ENCODE results near the gene WNK2. TPM values are rescaled to one million over a fixed set of nuclear protein-coding genes. Genes with fewer than 3 reads are reported as not detected.

The WNK2 gene
- polyA plus RNA-seq, 3 donors = 0.40 TPM; not detected in 2

DNA sequence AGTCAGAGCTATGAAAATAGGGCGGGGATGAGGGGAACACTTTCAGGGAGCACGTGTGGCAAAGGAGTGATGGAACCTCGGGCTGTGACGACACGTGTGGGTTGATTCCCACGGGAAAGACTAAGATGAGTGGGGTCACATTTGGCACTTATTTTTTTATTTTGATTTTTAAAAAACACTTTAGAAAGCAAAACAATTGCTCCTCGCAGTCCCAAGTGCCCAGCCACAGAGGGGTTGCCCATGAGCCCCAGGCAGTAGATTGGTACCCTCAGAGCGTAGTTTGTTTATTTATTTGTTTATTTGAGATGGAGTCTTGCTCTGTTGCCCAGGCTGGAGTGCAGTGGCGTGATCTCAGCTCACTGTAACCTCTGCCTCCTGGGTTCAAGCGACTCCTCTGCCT, 69.7 kb downstream of the WNK2 start:
- no peak for DNase-seq
- no peak overlapping the region for H3K27ac ChIP-seq (ENCODE audit: low read depth in 1 of 2, low read length in 2 of 2)
- no peaks in the 10 kb centered on the region for H3K79me2 ChIP-seq (ENCODE audit: insufficient read depth, low read length)
- no peak overlapping the region for H2AFZ ChIP-seq (ENCODE audit: insufficient read depth, low read depth, low read length, poor library complexity, severe bottlenecking)
- H3K36me3 Mint-ChIP-seq = no peaks in the 10 kb centered on the region
- intact Hi-C loops (cut with micrococcal nuclease) = loop anchor here in 1 of 2 donors (10.0 kb wide), 1 partner anchor 439 kb away; no protein-coding TSS in a partner anchor
- no peaks in the 10 kb centered on the region for H3K4me1 Mint-ChIP-seq
- H3K9ac ChIP-seq (ENCODE audit: insufficient read depth, low read length, poor library complexity, severe bottlenecking) = no peak overlapping the region
- no peaks in the 10 kb centered on the region for H3K4me1 ChIP-seq (ENCODE audit: control insufficient read depth in 1 of 2, insufficient read depth in 2 of 2, low read length in 2 of 2)
- H3K27me3 ChIP-seq (ENCODE audit: control insufficient read depth in 2 of 2, insufficient read depth in 2 of 2, low read length in 2 of 2) = no peaks in the 10 kb centered on the region
- 93% methylated on average over 5 of the region's 10 CpGs for WGBS (ENCODE audit: insufficient coverage)
- no peaks in the 10 kb centered on the region for H3K9me3 Mint-ChIP-seq
- H3K36me3 ChIP-seq (replicated peaks in 1 of 2; ENCODE audit: control insufficient read depth in 1 of 2, insufficient read depth in 2 of 2, low read length in 2 of 2) = no peaks in the 10 kb centered on the region
- H3K27ac Mint-ChIP-seq = no peak overlapping the region
- H3K4me3 Mint-ChIP-seq = no peak overlapping the region
- TF ChIP-seq, protein P1, sequence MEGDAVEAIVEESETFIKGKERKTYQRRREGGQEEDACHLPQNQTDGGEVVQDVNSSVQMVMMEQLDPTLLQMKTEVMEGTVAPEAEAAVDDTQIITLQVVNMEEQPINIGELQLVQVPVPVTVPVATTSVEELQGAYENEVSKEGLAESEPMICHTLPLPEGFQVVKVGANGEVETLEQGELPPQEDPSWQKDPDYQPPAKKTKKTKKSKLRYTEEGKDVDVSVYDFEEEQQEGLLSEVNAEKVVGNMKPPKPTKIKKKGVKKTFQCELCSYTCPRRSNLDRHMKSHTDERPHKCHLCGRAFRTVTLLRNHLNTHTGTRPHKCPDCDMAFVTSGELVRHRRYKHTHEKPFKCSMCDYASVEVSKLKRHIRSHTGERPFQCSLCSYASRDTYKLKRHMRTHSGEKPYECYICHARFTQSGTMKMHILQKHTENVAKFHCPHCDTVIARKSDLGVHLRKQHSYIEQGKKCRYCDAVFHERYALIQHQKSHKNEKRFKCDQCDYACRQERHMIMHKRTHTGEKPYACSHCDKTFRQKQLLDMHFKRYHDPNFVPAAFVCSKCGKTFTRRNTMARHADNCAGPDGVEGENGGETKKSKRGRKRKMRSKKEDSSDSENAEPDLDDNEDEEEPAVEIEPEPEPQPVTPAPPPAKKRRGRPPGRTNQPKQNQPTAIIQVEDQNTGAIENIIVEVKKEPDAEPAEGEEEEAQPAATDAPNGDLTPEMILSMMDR (IDR thresholded peaks at IDR 0.05) = no peak
- H3K27me3 Mint-ChIP-seq (ENCODE audit: low read depth in 3 of 3) = peaks cover 9 to 28% (median 12%) of the 10 kb centered on the region in 3 donors
- H3K4me2 ChIP-seq (replicated peaks; ENCODE audit: extremely low read depth, low read length, poor library complexity, severe bottlenecking) = no peak overlapping the region
- no peak overlapping the region for H3K4me3 ChIP-seq (replicated peaks in 1 of 3; ENCODE audit: low read depth in 2 of 3, low read length in 3 of 3)
- no peaks in the 10 kb centered on the region for H4K20me1 ChIP-seq (ENCODE audit: insufficient read depth, low read length)
- no peaks in the 10 kb centered on the region for H3K9me3 ChIP-seq (replicated peaks in 1 of 2; ENCODE audit: control insufficient read depth in 1 of 2, insufficient read depth in 1 of 2, low read length in 2 of 2)

DNA sequence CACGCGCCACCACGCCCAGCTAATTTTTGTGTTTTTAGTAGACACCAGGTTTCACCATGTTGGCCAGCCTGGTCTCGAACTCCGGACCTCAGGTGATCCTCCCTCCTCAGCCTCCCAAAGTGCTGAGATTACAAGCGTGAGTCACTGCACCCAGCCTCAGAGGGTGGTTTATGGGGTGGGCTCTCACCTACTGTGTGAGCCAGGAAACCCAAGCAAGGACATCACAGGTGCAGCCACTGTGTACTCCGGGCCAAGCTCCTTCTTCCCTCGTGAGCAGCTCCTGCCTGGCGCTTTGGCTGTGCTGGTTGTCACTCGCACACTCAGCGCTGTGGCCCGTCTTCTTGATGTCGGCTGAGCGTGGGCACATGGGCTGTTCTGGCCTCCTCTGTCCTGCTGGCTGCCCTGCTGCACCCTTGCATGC, 70.1 kb downstream of the WNK2 start:
- no peaks in the 10 kb centered on the region for H3K9me3 ChIP-seq (replicated peaks in 1 of 2; ENCODE audit: control insufficient read depth in 1 of 2, insufficient read depth in 1 of 2, low read length in 2 of 2)
- Mint-ChIP-seq H3K9me3 (peaks cover 0 to 2% (median 0%) of the 10 kb centered on the region in 7 donors), H3K4me3 (no peak overlapping the region), H3K4me1 (no peaks in the 10 kb centered on the region), H3K36me3 (no peaks in the 10 kb centered on the region), H3K27me3 (ENCODE audit: low read depth in 3 of 3) (peaks cover 11 to 31% (median 12%) of the 10 kb centered on the region in 3 donors), H3K27ac (no peak overlapping the region)
- no peak overlapping the region for H3K27ac ChIP-seq (ENCODE audit: low read depth in 1 of 2, low read length in 2 of 2)
- H3K9ac ChIP-seq (ENCODE audit: insufficient read depth, low read length, poor library complexity, severe bottlenecking) = no peak overlapping the region
- TF ChIP-seq, protein P1 (IDR thresholded peaks at IDR 0.05) = no peak
- H3K4me1 ChIP-seq (ENCODE audit: control insufficient read depth in 1 of 2, insufficient read depth in 2 of 2, low read length in 2 of 2) = no peaks in the 10 kb centered on the region
- no peak overlapping the region for H3K4me2 ChIP-seq (replicated peaks; ENCODE audit: extremely low read depth, low read length, poor library complexity, severe bottlenecking)
- H2AFZ ChIP-seq (ENCODE audit: insufficient read depth, low read depth, low read length, poor library complexity, severe bottlenecking) = no peak overlapping the region
- no peak for DNase-seq
- intact Hi-C loops (cut with micrococcal nuclease) = loop anchor here in 1 of 2 donors (10.0 kb wide), 1 partner anchor 439 kb away; no protein-coding TSS in a partner anchor
- H3K36me3 ChIP-seq (replicated peaks in 1 of 2; ENCODE audit: control insufficient read depth in 1 of 2, insufficient read depth in 2 of 2, low read length in 2 of 2) = no peaks in the 10 kb centered on the region
- WGBS (ENCODE audit: insufficient coverage) = 98% methylated on average over 8 of the region's 14 CpGs
- H3K27me3 ChIP-seq (ENCODE audit: control insufficient read depth in 2 of 2, insufficient read depth in 2 of 2, low read length in 2 of 2) = no peaks in the 10 kb centered on the region
- H3K79me2 ChIP-seq (ENCODE audit: insufficient read depth, low read length) = no peaks in the 10 kb centered on the region
- H4K20me1 ChIP-seq (ENCODE audit: insufficient read depth, low read length) = no peaks in the 10 kb centered on the region
- H3K4me3 ChIP-seq (replicated peaks in 1 of 3; ENCODE audit: low read depth in 2 of 3, low read length in 3 of 3) = no peak overlapping the region

Measured in CD14-positive monocyte (primary cell).